Measurements from ENCODE around the gene TBCB. TPM values are rescaled to one million over a fixed set of nuclear protein-coding genes. Genes with fewer than 3 reads are reported as not detected.
A peak's percentile ranks its signal among the peaks of the same experiment; 100 is the strongest.

The TBCB gene
- total RNA-seq, 1 experiment from 2014 or later: 122 TPM

DNA sequence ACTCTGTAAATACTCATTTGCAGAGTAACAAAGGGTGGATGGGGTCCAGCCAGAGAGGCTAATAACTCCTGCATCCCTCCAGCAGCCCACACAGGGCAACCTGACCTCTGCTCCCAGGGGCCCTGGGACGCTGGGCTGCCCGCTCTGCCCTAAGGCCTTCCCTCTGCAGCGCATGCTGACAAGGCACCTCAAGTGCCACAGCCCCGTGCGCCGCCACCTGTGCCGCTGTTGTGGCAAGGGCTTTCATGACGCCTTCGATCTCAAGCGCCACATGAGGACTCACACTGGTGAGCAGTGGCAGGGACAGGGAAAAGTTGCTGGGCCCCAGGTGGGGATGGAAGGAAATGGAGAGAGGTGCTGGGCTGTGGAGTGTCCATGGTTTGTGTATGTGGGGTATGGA lies 2.6 kb upstream of the TBCB start:
- Mint-ChIP-seq H3K27ac (ENCODE audit: low read depth, unreplicated experiment) (no peak overlapping the region), H3K4me1 (ENCODE audit: insufficient read depth, unreplicated experiment) (peaks cover 12% of the 10 kb centered on the region), H3K27me3 (ENCODE audit: insufficient read depth, unreplicated experiment) (no peaks in the 10 kb centered on the region), H3K9me3 (ENCODE audit: unreplicated experiment) (no peaks in the 10 kb centered on the region), H3K36me3 (ENCODE audit: insufficient read depth, unreplicated experiment) (peaks cover 55% of the 10 kb centered on the region), H3K4me3 (ENCODE audit: unreplicated experiment) (peak overlapping the region; percentile 91)
- no peak for DNase-seq (ENCODE audit: unreplicated experiment)
- no TSS peak for BruUV-seq (replicated peaks)
- intact Hi-C loops (cut with micrococcal nuclease): loop anchor here (10.0 kb wide), 1 partner anchor 228 kb away; no protein-coding TSS in a partner anchor
- TF ChIP-seq, protein P1, sequence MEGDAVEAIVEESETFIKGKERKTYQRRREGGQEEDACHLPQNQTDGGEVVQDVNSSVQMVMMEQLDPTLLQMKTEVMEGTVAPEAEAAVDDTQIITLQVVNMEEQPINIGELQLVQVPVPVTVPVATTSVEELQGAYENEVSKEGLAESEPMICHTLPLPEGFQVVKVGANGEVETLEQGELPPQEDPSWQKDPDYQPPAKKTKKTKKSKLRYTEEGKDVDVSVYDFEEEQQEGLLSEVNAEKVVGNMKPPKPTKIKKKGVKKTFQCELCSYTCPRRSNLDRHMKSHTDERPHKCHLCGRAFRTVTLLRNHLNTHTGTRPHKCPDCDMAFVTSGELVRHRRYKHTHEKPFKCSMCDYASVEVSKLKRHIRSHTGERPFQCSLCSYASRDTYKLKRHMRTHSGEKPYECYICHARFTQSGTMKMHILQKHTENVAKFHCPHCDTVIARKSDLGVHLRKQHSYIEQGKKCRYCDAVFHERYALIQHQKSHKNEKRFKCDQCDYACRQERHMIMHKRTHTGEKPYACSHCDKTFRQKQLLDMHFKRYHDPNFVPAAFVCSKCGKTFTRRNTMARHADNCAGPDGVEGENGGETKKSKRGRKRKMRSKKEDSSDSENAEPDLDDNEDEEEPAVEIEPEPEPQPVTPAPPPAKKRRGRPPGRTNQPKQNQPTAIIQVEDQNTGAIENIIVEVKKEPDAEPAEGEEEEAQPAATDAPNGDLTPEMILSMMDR (IDR thresholded peaks at IDR 0.05; ENCODE audit: unreplicated experiment): no peak
- POLR2A ChIA-PET: no interaction called here
- CTCF ChIA-PET: interaction anchor here (0.7 to 1.9 kb wide), 3 partner anchors 38 to 53 kb away, joined by 3 to 8 read pairs (median 8); no protein-coding TSS in a partner anchor

DNA sequence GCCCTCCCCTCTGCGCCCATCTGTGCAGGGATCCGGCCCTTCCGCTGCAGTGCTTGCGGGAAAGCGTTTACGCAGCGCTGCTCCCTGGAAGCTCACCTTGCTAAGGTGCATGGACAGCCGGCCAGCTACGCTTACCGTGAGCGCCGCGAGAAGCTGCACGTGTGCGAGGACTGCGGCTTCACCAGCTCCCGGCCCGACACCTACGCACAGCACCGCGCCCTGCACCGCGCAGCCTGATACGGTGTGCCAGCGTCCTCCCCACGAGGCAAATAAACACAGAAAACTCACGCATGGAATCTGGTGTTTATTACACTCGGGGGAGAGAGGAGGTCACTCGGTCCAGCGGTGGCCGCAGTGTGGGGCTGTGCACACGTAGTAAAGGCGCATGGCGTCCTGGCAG lies 1.8 kb upstream of the TBCB start:
- ChIA-PET POLR2A (interaction anchor here (0.6 to 3.7 kb wide), 7 partner anchors 23 to 945 kb away, joined by 3 to 24 read pairs (median 17); partner anchors contain the start of genes THAP8, ZNF146 and ZNF565), CTCF (interaction anchor here (0.7 to 1.9 kb wide), 4 partner anchors 39 to 232 kb away, joined by 3 to 8 read pairs (median 6); no protein-coding TSS in a partner anchor)
- intact Hi-C loops (cut with micrococcal nuclease): loop anchor here (10.0 kb wide), 1 partner anchor 229 kb away; no protein-coding TSS in a partner anchor
- H3K4me1 Mint-ChIP-seq (ENCODE audit: insufficient read depth, unreplicated experiment): peaks cover 17% of the 10 kb centered on the region
- DNase-seq (ENCODE audit: unreplicated experiment): no peak
- TF ChIP-seq, protein P1 (IDR thresholded peaks at IDR 0.05; ENCODE audit: unreplicated experiment): no peak
- H3K4me3 Mint-ChIP-seq (ENCODE audit: unreplicated experiment): peak overlapping the region; percentile 91
- H3K27me3 Mint-ChIP-seq (ENCODE audit: insufficient read depth, unreplicated experiment): no peaks in the 10 kb centered on the region
- no TSS peak for BruUV-seq (replicated peaks)
- H3K27ac Mint-ChIP-seq (ENCODE audit: low read depth, unreplicated experiment): peak overlapping the region; percentile 94
- no peaks in the 10 kb centered on the region for H3K9me3 Mint-ChIP-seq (ENCODE audit: unreplicated experiment)
- peaks cover 63% of the 10 kb centered on the region for H3K36me3 Mint-ChIP-seq (ENCODE audit: insufficient read depth, unreplicated experiment)

DNA sequence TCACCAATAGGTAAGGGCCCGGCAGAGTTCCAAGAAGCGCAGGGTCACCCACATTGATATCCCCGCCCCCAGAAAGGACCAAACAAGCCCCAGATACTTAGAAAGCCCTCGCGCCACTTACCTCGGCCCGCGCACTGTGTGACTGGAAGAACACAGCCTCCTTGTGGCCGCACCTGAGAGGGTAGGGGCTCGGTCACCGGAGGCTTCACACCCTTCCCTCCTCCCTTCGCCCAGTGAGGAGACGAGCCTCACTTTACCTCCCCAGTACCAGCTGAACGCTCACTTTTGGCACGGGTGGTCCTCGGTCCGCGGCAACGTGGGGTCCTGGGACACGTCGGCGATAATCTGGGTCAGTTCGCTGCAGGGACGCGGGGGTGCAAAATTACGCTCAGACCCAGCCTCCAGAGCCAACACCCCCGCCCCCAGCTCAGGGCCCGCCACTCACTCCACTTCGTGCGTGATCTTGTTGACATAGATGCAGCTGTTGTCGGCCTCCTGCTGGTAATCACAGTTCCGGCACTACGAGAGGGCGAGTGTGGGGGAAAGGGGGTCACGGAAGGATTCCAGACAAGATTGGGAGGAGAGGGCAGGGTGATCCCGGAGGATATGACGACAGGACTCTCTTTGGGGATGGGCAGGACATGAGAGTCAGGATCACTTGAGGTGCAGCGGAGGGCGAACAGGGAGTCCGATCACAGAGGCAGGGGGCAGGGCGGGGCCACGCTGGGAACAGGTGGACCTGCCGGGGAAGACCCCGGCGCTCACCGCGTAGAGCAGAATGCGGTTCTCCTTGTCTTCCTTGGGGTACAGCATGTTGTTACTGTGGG lies 1.2 kb upstream of the TBCB start:
- H3K36me3 Mint-ChIP-seq (ENCODE audit: insufficient read depth, unreplicated experiment): peaks cover 69% of the 10 kb centered on the region
- H3K27ac Mint-ChIP-seq (ENCODE audit: low read depth, unreplicated experiment): peak overlapping the region; percentile 94
- ChIA-PET CTCF (interaction anchor here (0.9 to 1.9 kb wide), 4 partner anchors 53 to 233 kb away, joined by 3 to 8 read pairs (median 6); no protein-coding TSS in a partner anchor), POLR2A (interaction anchor here (0.6 to 3.7 kb wide), 19 partner anchors 8 to 946 kb away, joined by 3 to 32 read pairs (median 5); partner anchors contain the start of genes ALKBH6, CAPNS1, NFKBID and SDHAF1)
- TF ChIP-seq, protein P1 (IDR thresholded peaks at IDR 0.05; ENCODE audit: unreplicated experiment): no peak
- H3K9me3 Mint-ChIP-seq (ENCODE audit: unreplicated experiment): no peaks in the 10 kb centered on the region
- intact Hi-C loops (cut with micrococcal nuclease): loop anchor here (1.0 to 10.0 kb wide), 3 partner anchors 23 to 229 kb away; no protein-coding TSS in a partner anchor
- BruUV-seq (replicated peaks): TSS peak; percentile 65
- H3K27me3 Mint-ChIP-seq (ENCODE audit: insufficient read depth, unreplicated experiment): no peaks in the 10 kb centered on the region
- H3K4me1 Mint-ChIP-seq (ENCODE audit: insufficient read depth, unreplicated experiment): peaks cover 17% of the 10 kb centered on the region
- peak; percentile 40 for DNase-seq (ENCODE audit: unreplicated experiment)
- peak overlapping the region; percentile 91 for H3K4me3 Mint-ChIP-seq (ENCODE audit: unreplicated experiment)
